ENCODE data around the gene ABCA4.

The ABCA4 gene

GRCh38 chr1:94090761-94091160 lies 30.2 kb downstream of the ABCA4 start:
- TF ChIP-seq FOXM1 (IDR thresholded peaks at IDR 0.05; ENCODE audit: borderline replicate concordance, low read depth) (no peak), CEBPB (IDR thresholded peaks at IDR 0.05) (no peak), NFIC (IDR thresholded peaks at IDR 0.05) (no peak), ZBTB7A (IDR thresholded peaks at IDR 0.05; ENCODE audit: low read depth) (no peak), CREB1 (IDR thresholded peaks at IDR 0.05; ENCODE audit: low read depth) (no peak), TEAD4 (IDR thresholded peaks at IDR 0.05) (no peak), YY1 (IDR thresholded peaks at IDR 0.05; ENCODE audit: low read depth) (no peak), TAF1 (IDR thresholded peaks at IDR 0.05; ENCODE audit: low read depth) (no peak), TCF12 (IDR thresholded peaks at IDR 0.05; ENCODE audit: low read depth) (no peak), RAD21 (IDR thresholded peaks at IDR 0.05; ENCODE audit: low read depth) (no peak), EGR1 (IDR thresholded peaks at IDR 0.05) (no peak), EP300 (IDR thresholded peaks at IDR 0.05; ENCODE audit: borderline replicate concordance) (no peak)
- TF ChIP-seq, protein P1, sequence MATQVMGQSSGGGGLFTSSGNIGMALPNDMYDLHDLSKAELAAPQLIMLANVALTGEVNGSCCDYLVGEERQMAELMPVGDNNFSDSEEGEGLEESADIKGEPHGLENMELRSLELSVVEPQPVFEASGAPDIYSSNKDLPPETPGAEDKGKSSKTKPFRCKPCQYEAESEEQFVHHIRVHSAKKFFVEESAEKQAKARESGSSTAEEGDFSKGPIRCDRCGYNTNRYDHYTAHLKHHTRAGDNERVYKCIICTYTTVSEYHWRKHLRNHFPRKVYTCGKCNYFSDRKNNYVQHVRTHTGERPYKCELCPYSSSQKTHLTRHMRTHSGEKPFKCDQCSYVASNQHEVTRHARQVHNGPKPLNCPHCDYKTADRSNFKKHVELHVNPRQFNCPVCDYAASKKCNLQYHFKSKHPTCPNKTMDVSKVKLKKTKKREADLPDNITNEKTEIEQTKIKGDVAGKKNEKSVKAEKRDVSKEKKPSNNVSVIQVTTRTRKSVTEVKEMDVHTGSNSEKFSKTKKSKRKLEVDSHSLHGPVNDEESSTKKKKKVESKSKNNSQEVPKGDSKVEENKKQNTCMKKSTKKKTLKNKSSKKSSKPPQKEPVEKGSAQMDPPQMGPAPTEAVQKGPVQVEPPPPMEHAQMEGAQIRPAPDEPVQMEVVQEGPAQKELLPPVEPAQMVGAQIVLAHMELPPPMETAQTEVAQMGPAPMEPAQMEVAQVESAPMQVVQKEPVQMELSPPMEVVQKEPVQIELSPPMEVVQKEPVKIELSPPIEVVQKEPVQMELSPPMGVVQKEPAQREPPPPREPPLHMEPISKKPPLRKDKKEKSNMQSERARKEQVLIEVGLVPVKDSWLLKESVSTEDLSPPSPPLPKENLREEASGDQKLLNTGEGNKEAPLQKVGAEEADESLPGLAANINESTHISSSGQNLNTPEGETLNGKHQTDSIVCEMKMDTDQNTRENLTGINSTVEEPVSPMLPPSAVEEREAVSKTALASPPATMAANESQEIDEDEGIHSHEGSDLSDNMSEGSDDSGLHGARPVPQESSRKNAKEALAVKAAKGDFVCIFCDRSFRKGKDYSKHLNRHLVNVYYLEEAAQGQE (IDR thresholded peaks at IDR 0.05; ENCODE audit: low read depth), result no peak
- TF ChIP-seq, protein P2, sequence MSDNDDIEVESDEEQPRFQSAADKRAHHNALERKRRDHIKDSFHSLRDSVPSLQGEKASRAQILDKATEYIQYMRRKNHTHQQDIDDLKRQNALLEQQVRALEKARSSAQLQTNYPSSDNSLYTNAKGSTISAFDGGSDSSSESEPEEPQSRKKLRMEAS (IDR thresholded peaks at IDR 0.05), result no peak
- TF ChIP-seq, protein P3, sequence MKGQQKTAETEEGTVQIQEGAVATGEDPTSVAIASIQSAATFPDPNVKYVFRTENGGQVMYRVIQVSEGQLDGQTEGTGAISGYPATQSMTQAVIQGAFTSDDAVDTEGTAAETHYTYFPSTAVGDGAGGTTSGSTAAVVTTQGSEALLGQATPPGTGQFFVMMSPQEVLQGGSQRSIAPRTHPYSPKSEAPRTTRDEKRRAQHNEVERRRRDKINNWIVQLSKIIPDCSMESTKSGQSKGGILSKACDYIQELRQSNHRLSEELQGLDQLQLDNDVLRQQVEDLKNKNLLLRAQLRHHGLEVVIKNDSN (IDR thresholded peaks at IDR 0.05), result no peak

DNA sequence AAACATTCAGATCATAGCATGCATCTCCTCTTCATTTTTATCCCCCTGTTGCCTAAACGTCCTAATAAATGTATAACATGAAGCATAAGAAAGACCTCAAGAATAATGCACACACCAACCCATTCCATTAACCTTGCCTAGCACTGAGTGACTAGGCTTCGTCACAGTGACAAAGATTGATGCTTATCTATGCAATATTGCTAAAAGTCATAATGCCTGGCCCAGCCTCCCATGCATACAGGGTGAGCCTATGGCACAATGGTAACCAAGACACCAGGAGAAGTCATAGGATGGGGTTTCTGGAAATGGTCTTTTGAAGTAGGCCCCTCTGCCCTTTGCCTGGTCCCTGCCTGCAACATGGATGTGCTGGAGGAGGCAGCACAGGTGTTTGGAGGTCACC lies 33.8 kb downstream of the ABCA4 start:
- TF ChIP-seq, protein P3 (IDR thresholded peaks at IDR 0.05), result no peak
- TF ChIP-seq TEAD4 (IDR thresholded peaks at IDR 0.05), result no peak
- no peak for TF ChIP-seq CREB1 (IDR thresholded peaks at IDR 0.05; ENCODE audit: low read depth)
- TF ChIP-seq, protein P2 (IDR thresholded peaks at IDR 0.05), result no peak
- no peak for TF ChIP-seq CEBPB (IDR thresholded peaks at IDR 0.05)
- no peak for TF ChIP-seq FOXM1 (IDR thresholded peaks at IDR 0.05; ENCODE audit: borderline replicate concordance, low read depth)
- TF ChIP-seq, protein P1 (IDR thresholded peaks at IDR 0.05; ENCODE audit: low read depth), result no peak

DNA sequence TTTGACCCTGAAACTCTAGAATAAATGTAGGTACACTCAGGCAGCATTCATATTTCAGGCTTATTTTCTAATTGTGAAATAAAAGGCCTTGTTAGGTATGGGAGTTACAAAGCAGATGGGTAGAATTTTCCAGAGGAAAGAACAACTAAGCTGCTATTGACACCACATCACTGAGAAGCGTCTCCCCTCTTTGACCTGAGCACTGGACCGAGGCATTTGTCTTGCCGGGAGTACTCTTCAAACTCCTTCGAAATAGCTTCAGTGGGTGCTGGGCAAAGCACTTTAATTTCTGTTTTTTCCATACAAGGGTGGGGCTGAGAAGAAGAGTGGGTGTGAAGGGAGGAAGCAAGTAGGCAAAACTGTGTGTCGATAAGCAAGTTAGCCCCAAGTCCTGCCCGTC lies 36.4 kb downstream of the ABCA4 start:
- TF ChIP-seq EP300 (IDR thresholded peaks at IDR 0.05; ENCODE audit: borderline replicate concordance), result no peak
- TF ChIP-seq EGR1 (IDR thresholded peaks at IDR 0.05), result no peak
- TF ChIP-seq TCF12 (IDR thresholded peaks at IDR 0.05; ENCODE audit: low read depth), result no peak
- no peak for TF ChIP-seq TEAD4 (IDR thresholded peaks at IDR 0.05)
- TF ChIP-seq, protein P1 (IDR thresholded peaks at IDR 0.05; ENCODE audit: low read depth), result no peak
- no peak for TF ChIP-seq TAF1 (IDR thresholded peaks at IDR 0.05; ENCODE audit: low read depth)
- no peak for TF ChIP-seq NFIC (IDR thresholded peaks at IDR 0.05)
- TF ChIP-seq YY1 (IDR thresholded peaks at IDR 0.05; ENCODE audit: low read depth), result no peak
- no peak for TF ChIP-seq RAD21 (IDR thresholded peaks at IDR 0.05; ENCODE audit: low read depth)
- TF ChIP-seq CEBPB (IDR thresholded peaks at IDR 0.05), result no peak
- no peak for TF ChIP-seq ZBTB7A (IDR thresholded peaks at IDR 0.05; ENCODE audit: low read depth)
- TF ChIP-seq FOXM1 (IDR thresholded peaks at IDR 0.05; ENCODE audit: borderline replicate concordance, low read depth), result no peak
- TF ChIP-seq, protein P3 (IDR thresholded peaks at IDR 0.05), result no peak
- TF ChIP-seq, protein P2 (IDR thresholded peaks at IDR 0.05), result no peak
- no peak for TF ChIP-seq CREB1 (IDR thresholded peaks at IDR 0.05; ENCODE audit: low read depth)

- no peak for TF ChIP-seq TAF1 (IDR thresholded peaks at IDR 0.05; ENCODE audit: low read depth)
- TF ChIP-seq, protein P3 (IDR thresholded peaks at IDR 0.05), result no peak
- no peak for TF ChIP-seq YY1 (IDR thresholded peaks at IDR 0.05; ENCODE audit: low read depth)
- no peak for TF ChIP-seq EP300 (IDR thresholded peaks at IDR 0.05; ENCODE audit: borderline replicate concordance)
- TF ChIP-seq RAD21 (IDR thresholded peaks at IDR 0.05; ENCODE audit: low read depth), result no peak
- no peak for TF ChIP-seq TEAD4 (IDR thresholded peaks at IDR 0.05)
- TF ChIP-seq FOXM1 (IDR thresholded peaks at IDR 0.05; ENCODE audit: borderline replicate concordance, low read depth), result no peak
- TF ChIP-seq NFIC (IDR thresholded peaks at IDR 0.05), result no peak
- TF ChIP-seq EGR1 (IDR thresholded peaks at IDR 0.05), result no peak
- TF ChIP-seq, protein P2 (IDR thresholded peaks at IDR 0.05), result no peak
- no peak for TF ChIP-seq ZBTB7A (IDR thresholded peaks at IDR 0.05; ENCODE audit: low read depth)
Measured at GRCh38 chr1:94084085-94084484, 36.9 kb downstream of the ABCA4 start.
